CD4-positive, alpha-beta T cell treated with Interferon gamma for 1 hour (primary cell): Measurements from ENCODE around the gene GALR1.
"Not testable (repeated sequence)": the region's sequence is repeated elsewhere in the genome, so short reads cannot be mapped to it uniquely, and the experiment has no call there.

Experiments
- DNase-seq: peaks from one replicate; pipeline ENCODE4 v3.0.0-alpha.2; 2020

Gene GALR1, protein sequence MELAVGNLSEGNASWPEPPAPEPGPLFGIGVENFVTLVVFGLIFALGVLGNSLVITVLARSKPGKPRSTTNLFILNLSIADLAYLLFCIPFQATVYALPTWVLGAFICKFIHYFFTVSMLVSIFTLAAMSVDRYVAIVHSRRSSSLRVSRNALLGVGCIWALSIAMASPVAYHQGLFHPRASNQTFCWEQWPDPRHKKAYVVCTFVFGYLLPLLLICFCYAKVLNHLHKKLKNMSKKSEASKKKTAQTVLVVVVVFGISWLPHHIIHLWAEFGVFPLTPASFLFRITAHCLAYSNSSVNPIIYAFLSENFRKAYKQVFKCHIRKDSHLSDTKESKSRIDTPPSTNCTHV

DNA sequence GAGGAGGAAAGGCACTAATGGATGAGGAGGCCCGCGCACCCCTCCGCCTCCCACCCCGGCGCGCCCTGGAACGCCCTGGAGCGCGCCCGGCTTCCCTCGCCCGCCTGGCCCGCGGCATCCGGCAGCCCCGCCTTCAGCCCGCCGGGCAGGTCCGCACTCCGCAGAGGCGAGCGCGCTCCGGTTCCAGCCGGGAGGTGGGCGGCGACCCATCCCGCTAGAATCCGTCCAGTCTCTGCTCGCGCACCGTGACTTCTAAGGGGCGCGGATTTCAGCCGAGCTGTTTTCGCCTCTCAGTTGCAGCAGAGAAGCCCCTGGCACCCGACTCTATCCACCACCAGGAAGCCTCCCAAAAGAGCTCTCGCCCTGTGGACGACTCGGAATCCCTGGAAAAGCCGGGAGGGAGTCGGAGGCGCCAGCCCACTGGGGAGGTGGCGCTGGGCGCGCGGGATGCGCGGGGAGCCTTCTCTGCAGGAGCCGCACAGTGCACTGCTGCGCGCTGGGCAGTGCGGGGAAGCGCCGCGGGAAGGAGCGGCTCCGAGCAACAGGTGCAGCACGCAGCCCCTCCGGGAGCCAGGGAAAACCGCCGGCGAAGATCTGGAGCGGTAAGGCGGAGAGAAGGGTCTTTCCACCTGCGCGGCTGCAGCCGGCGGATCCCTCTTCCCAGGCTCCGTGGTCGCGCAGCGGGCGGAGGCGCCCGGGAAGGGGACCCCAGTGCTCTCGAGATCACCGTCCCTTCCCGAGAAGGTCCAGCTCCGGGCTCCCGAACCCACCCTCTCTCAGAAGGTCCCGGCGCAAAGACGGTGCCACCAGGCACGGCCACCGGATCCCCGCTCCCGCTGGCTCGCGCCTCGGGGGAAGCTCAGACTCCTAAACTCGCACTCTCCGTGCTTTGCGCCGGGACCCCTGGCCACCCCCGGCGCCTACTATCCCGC, at the start of gene GALR1:
Gene GALR1, plus strand, starts transcription at position 280 of the 932 bp plus-strand sequence. CDS start 701 bp downstream, outside the sequence.
- no peak for DNase-seq

DNA sequence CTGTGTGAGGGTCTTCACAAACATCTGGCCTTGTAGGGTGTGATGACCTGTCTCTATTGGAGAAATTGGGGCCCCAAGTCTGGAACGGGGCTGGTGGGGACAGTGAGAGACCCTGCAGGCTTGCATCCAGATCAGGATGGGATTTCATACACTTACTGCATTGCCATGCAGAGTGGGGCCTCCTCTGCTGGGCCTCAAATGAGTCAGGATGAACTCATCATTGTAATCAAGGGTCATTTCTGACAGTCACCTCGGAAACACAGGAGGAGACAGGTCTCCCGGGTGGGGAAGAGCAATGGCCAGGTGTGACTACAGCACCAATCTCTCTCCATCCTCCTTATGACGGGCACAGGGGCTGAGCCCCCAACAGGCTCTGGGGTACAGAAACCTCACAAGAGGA, 48.1 kb upstream of the GALR1 start:
- DNase-seq, result no peak

DNA sequence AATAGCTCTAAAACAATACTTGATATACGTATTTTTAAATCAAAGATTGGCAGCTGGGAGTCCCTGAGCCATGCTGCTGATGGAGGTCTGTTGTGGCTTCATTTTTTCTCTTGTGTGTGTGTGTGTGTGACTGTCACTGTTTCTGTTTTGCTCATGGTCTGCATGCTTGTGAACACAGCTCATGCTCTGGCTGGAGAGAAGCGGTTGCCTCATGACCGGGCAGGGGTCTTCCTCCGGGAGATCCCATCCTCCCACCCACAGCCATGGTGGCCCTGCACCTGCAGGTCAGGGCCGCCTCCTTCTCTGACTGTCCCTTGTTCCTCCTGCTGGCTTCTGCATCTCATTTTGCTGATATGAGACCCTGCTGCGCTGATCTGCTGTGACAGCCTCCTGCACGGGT, 47.3 kb upstream of the GALR1 start:
- DNase-seq, result no peak

DNA sequence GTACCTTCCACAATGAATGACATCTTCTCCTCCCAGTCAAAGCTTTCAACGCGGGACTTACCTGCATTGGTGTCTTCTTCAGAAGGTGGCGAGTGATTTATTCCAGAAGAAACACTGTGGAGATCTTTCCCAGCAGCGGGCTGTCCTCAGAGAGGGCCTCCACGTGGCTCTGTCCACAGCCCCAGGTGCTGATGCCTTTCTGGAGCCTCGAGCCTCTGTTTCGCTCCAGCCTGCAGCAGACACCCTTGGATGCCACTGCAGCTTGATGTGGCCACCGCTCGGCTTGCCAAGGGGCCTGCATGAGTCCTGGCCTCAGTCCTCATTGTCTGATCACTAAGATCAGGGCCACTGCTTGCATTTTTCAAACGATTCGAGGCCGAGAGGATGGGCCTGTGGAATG, 46.6 kb upstream of the GALR1 start:
- no peak for DNase-seq

DNA sequence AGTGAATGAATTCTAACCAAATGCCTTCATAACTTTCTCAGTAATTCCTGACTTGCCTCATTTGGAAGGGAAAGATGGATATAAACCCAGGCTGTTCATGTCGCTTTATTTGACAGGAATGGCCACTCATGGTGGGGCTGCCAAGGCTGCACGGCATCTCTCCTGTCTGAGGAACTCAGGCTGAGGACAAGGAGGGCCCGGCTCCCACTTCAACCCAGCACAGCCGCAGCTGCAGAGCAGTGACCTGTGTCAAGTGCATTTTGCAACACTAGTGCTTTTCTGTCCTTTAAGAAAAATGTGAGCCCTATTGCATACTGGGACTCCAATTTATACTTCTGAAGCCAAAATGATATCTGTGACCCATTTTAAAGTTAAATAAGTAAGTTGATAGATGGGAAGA, 45.8 kb upstream of the GALR1 start:
- no peak for DNase-seq

DNA sequence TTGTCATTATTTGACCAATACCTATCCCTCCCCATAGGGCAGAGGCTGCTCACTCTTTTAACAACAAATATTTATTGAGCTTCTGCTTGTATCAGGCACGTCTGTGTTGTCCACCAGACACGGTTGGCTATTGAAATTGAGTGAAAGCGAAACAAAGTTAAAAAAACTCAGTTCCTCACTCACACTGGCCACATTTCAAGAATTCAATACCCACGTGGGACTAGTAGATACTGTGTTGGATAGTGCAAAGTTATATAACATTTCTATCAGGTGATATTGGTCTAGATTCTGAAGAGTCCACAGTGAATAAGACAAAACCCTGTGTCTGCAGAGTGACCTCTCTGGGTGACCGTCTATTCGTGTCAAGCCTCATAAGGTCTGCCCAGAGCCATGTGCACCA, 43.9 kb upstream of the GALR1 start:
- DNase-seq, result no peak

DNA sequence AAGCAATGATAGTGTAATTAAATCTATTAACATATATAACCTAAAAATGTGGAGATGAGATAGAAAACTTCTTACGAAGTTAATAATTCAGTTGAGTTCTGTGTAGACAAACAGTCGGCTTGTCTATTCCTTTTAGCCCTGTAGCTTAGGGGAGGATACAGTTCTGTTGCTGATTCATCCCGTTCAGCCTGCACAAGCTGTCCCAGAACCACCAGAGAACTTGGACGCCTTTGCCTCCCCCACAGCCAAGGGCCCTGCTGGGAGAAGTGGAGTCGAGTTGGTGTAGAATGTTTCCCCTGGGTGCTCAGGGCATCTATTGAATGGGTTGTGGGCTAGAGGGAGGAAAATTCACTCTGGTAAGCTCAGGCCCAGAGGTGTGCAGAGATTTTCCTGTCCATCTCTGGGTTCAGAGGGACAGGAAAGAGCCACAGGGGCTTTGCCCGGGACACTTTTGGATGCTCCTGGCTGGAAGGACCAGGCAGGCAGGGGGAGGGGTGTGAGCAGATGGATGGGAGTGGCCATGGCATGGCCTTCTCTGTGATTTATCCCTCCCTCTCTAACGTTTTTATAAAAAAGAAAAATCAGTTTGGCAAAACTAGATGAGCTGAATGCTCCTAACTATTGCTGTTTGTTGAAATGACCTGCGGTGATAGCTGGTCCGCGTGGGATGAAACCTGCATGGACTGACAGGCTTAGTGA, 42.8 kb upstream of the GALR1 start:
- DNase-seq, result no peak

DNA sequence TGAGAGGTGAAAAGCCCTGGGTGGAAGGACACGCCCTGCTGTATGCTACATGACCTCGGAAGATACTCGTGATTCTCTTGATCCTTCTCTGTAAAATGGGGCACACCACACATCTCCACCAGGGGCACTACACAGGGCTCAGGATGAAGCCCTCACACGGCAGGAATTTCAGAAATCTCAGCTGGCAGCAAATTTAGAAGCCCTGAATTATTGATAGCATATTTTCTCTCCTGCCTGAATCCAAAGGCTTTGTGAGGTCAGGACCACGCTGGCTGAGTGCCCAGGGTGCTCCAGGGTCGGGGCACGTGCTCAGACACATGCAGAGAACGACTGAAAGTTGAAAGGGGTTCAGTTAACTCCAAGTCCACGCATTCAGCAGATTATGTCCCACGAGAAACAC, 42.1 kb upstream of the GALR1 start:
- DNase-seq, result peak; percentile 57

DNA sequence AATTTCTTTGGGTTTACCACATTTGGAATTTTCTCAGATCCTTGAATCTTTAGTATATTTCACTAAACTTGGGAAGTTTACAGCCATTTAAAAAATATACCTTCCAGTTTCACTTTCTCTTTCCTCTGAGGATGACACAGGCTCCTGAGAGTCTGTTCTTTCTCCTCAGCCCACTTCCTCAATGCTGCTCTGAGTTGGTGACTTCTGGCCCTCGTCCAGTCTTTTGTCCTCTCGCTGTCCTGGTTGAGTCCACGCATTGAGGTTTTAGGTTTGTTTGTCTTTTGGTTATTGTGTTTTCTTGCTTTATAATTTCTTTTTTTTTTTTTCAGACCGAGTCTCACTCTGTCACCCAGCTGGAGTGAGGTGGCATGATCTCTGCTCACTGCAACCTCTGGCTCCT, 40.7 kb upstream of the GALR1 start:
- DNase-seq, result peak; percentile 42

DNA sequence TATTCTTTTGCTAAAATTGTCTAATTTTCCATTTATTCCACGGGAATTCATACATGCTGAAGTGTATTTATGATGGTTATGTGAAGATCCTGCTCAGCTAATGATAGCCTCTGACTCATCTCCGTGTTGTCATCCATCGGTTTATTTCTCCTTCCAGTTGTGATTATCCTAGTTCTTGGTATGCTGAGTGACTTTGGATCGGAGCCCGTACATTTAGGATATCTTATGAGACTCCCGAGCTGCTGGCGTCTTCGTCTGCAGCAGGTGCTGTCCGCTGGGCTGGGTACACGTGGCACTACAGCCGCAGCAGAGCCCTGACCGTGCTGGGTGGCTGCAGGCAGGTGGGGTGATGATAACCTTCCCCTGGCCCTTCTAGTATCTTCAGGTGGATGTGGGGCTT, 40.1 kb upstream of the GALR1 start:
- no peak for DNase-seq

DNA sequence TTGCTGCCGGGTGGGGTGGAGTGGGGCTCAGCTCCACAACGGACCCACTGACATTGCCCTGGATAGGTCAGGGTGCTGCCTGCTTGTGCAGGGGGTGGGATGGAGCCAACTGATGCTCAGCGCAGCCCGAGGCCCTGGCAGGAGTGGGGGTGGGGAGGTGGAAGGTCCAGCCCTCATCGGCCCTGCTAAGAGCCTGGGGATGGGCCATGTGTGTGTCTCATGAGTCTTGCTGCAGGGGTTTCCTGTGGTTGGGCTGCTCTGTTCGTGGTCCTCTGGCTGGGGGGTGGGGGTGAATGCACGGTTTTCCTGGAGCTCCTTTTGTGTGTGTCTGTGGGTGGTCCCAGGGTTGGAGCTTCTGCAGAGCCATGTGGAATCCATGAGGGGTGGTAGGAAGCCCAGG, 39.4 kb upstream of the GALR1 start:
- no peak for DNase-seq

DNA sequence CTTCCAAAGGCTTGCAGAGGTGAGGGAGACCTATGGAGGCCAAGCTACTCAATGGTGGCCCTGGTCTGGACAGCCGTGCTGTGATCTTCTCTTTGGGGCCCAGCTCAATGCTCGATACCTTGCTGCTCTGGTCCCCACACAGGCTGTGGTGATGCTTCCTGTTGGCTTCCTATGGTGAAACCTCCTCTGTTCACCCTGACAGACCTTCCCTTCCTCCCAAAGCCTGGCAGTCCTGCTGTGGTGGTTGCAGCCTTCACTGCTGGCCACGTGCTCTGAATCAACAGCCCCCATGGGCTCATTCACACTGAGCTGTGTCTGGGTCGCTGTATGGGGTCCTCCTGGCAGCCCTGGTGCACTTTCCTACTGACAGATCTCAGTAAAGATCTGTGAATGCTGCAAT, 31.0 kb upstream of the GALR1 start:
- DNase-seq, result no peak

DNA sequence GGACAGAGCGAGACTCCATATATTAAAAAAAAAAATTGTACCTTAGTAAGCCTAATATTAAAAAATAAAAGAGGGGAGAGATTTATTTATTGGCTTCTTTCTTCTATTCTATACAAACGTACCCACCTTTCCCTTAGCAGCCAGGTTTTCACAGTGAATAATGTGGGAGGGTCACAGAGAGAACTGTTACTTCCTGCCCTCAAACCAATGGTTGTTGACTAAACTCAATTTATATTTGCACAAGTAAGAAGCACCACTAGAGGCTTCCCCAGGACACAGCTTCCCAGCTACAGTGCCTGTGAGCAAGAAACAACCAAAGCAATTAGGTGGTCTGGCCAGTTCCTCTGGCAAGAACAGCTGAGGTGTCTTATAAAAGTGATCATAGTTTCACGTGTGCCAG, 28.9 kb upstream of the GALR1 start:
- no peak for DNase-seq

DNA sequence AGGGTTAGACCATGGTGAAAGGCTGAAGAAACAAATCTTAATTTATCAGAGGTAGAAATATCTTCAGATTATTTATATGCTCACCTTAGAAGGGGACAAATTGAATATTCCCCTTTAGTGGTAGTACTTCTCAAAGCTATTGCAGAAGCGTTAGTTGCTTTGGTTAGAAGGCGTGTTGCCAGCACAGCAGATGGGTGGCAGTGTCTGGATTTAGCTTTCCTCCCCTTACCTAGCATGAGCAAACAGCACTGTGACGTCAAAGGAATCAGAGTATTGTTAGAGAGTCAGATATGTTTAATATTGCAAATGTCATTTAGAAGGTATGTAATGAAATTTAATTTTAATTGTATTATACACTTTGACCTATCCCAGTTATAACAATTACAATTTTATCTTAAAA, 27.2 kb upstream of the GALR1 start:
- no peak for DNase-seq

DNA sequence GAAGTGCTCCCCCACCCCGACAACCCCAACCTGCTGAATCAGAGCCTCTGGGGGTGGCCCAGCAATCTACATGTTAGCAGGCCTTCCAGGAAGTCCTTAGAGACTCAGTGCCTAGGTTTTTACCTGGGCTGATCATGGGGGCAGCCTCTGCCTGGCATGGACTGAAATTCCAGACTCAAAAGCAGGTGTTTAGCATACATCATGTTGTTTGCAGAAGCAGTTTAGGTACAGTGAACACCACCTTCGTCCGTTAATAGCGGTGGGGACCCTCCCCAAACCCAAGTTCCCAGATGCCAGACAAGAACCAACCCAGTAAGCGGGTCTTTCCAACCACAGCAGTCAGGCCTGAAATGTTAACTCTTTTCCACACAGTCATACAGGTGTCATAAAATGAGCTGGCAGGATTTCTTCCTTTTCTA, 26.4 kb upstream of the GALR1 start:
- DNase-seq, result no peak

DNA sequence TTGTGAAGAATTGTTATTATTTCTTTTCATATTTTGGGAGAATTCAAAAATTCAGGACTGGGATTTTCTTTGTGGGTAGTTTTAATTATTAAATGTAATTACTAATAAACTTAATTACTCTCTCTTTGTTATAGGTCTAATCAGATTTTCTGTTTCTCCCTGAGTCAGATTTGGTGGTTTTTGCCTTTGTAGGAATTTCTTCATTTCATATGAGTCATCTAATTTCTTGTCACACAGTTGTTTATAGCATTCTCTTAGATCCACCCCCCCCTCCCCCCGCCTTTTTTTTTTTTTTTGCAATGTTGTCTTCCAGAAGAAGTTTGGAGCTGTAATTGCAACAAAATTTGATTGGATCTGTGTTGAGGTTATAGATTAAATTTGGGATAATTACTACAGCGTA, 26.0 kb upstream of the GALR1 start:
- DNase-seq, result no peak

DNA sequence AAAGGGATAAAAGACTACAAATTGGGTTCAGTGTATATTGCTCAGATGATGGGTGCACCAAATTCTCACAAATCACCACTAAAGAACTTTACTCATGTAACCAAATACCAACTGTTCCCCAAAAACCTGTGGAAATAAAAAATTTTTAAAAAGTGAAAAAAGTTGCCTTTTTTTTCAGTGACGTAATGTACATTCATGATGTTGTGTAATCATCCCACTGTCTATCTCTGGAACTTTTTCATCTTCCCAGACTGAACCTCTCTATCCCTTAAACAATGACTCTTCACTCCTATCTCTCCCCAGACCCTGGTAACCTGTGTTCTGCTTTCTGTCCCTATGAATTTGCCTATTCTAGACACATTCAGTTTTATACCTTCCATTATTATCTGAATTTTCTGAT, 19.0 kb upstream of the GALR1 start:
- DNase-seq, result no peak

DNA sequence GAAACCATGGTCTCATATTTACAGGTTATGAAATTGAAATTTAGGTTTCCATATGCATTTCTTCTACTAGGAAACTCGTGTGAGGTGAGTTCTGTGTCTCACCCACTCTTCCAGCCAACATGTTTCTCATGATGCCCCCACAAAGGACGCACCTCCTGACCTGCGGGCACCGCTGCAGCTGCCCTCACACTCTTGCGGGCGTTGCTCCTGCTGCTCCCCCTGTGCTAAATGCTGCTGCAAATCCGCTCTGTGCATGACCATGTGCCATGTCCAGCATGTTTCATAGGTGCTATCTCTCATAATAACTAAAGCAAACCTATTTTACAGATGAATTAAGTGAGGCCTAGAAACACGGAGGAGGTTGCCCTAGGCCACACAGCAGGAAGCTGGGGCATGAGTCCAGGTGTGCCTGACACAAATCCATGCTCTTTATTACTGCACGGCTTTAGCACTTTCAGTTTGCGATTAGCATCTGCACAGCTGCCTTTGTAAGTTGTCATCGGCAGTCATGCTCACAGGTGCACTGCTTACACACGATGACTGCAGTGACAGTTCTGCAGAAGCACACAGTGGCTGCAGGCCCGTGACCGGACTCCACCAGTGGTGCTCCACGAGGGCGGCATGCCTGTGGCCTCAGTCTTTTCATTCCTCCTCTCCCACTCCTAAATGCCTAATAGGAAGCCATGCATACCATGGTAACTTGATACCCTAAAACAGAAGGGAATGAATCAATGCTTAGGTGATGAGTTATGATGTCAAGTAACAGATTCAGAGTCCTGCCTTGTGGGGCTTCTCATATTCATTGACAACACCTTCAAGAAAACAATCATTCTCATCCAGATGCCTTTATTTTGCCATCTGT, 14.9 kb upstream of the GALR1 start:
- DNase-seq, result no peak

DNA sequence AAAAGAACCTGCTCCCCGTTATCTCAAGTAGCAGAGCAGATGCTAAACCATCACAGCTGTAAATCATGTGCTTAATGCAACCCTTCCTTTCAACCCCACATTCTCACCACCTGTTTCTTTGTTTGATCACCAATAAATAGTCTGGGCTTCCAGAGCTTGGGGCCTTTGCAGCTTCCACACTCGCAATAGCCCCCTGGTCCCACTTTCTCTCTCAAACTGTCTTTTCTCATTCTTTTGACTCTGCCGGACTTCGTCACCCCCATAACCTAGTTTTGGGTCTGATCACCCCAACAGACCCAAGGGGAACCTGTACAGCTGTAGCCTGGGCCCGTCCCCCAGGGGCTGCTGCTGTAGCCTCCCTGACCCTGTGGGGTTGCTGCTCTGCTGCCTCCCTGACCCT, 10.4 kb upstream of the GALR1 start:
- DNase-seq, result not testable (repeated sequence)

DNA sequence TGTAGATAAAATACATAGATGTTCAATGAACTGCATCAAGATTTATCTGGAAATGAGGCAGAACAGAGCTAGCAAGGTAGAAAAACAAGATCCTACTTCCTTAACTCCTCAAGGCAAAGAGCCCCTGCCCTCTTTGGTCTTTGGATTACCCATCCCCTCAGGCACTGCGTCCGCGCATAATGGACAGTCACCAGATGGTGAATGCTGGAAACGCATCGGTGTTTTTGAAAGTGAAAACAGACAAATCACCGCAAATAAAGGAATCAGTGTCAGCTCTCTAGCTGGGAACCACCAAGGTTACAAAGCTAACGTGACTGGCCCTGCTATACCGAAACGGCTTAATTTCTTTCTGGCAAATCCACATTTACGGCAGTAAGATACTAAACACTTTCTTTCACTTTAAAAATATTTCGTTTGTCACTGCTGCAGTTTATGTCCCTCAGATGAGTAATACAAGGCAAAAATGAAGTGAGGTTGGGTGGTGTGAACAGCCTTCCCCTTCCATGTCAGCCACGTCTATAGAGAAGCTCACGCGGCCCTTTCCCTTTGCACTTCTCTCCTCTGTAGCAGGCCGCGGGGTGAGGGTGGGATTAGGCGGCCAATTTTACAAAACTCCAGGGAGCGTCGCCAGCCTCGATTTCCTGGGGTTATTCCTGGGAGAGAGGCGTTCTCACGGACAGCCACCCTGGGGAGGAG, 627 bp upstream of the GALR1 start:
- DNase-seq, result no peak

DNA sequence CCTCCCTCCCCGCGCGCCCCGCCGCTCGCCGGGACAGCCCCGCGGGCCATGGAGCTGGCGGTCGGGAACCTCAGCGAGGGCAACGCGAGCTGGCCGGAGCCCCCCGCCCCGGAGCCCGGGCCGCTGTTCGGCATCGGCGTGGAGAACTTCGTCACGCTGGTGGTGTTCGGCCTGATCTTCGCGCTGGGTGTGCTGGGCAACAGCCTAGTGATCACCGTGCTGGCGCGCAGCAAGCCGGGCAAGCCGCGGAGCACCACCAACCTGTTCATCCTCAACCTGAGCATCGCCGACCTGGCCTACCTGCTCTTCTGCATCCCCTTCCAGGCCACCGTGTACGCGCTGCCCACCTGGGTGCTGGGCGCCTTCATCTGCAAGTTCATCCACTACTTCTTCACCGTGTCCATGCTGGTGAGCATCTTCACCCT, 865 bp downstream of the GALR1 start:
- no peak for DNase-seq
